ENCODE data around the gene C2orf68.

- TF ChIP-seq EZH2 (IDR thresholded peaks at IDR 0.05; ENCODE audit: borderline replicate concordance, low read length), result no peak
- TF ChIP-seq CTCF (conservative IDR thresholded peaks at IDR 0.05 in 1 of 2, IDR thresholded peaks at IDR 0.05 in 1 of 2; ENCODE audit: extremely low read depth in 1 of 2, insufficient read depth in 1 of 2, low read depth in 1 of 2, low read length in 2 of 2), result no peak
These were observed 18.8 kb downstream of the C2orf68 start for GRCh38 chr2:85593023-85593422.
